Immature natural killer cell (primary cell): ENCODE results near the gene DUSP7. TPM values are rescaled to one million over a fixed set of nuclear protein-coding genes. Genes with fewer than 3 reads are reported as not detected.

Experiments used
- DNase-seq, 3 donors: peaks; one replicate each; pipeline ENCODE4 v3.0.0; 2022; ENCODE audit warnings: mixed read lengths in 1 of 3
- H3K27ac Mint-ChIP-seq, 6 donors: one replicate each; pipeline ENCODE4 v1.8.0; 2020; ENCODE audit warnings: mixed read lengths in 6 of 6, mild to moderate bottlenecking in 5 of 6, inconsistent platforms in 4 of 6, moderate library complexity in 3 of 6
- H3K27me3 Mint-ChIP-seq, 3 donors: one replicate each; pipeline ENCODE4 v1.8.0; 2020 to 2021; ENCODE audit warnings: low read depth in 3 of 3, mild to moderate bottlenecking in 3 of 3, mixed read lengths in 3 of 3, moderate library complexity in 3 of 3, inconsistent platforms in 1 of 3
- H3K36me3 Mint-ChIP-seq, 3 donors: one replicate each; pipeline ENCODE4 v1.8.0; 2020; ENCODE audit warnings: mixed read lengths in 3 of 3, inconsistent platforms in 2 of 3, mild to moderate bottlenecking in 2 of 3
- H3K4me1 Mint-ChIP-seq, 2 donors: one replicate each; pipeline ENCODE4 v1.8.0; 2020; ENCODE audit warnings: inconsistent platforms in 2 of 2, mild to moderate bottlenecking in 2 of 2, mixed read lengths in 2 of 2, moderate library complexity in 1 of 2
- H3K4me3 Mint-ChIP-seq, 5 donors: one replicate each; pipeline ENCODE4 v1.8.0; 2020; ENCODE audit warnings: mild to moderate bottlenecking in 5 of 5, mixed read lengths in 5 of 5, inconsistent platforms in 3 of 5, moderate library complexity in 3 of 5
- H3K9me3 Mint-ChIP-seq, 6 donors: one replicate each; pipeline ENCODE4 v1.8.0; 2020; ENCODE audit warnings: mild to moderate bottlenecking in 6 of 6, mixed read lengths in 6 of 6, inconsistent platforms in 4 of 6, moderate library complexity in 3 of 6
- polyA plus RNA-seq, 3 donors: library from polyadenylated mRNA; unstranded; fragments of 300-500 nt; fragmentation: Illumina TruSeq; gene quantifications; one replicate each; pipeline ENCODE4 v1.2.3, GENCODE V29; 2021

The DUSP7 gene
- polyA plus RNA-seq, 3 donors from 2014 or later = 1.2 to 4.3 (median 1.6) TPM

- H3K4me1 Mint-ChIP-seq = peaks cover 16 to 20% of the 10 kb centered on the region in 2 donors
- H3K27me3 Mint-ChIP-seq = peaks cover 0 to 4% (median 2%) of the 10 kb centered on the region in 3 donors
- H3K9me3 Mint-ChIP-seq = no peaks in the 10 kb centered on the region
- H3K27ac Mint-ChIP-seq = no peak overlapping the region
- H3K4me3 Mint-ChIP-seq = no peak overlapping the region
- no peak for DNase-seq
- no peaks in the 10 kb centered on the region for H3K36me3 Mint-ChIP-seq
Measured at GRCh38 chr3:52068055-52068571, 11.7 kb upstream of the DUSP7 start.

GRCh38 chr3:52067526-52067925 lies 11.2 kb upstream of the DUSP7 start:
- no peak overlapping the region for H3K4me3 Mint-ChIP-seq
- no peaks in the 10 kb centered on the region for H3K9me3 Mint-ChIP-seq
- H3K36me3 Mint-ChIP-seq = no peaks in the 10 kb centered on the region
- H3K27ac Mint-ChIP-seq = no peak overlapping the region
- no peak for DNase-seq
- peaks cover 0 to 4% (median 2%) of the 10 kb centered on the region in 3 donors for H3K27me3 Mint-ChIP-seq
- peaks cover 16 to 20% of the 10 kb centered on the region in 2 donors for H3K4me1 Mint-ChIP-seq

- no peak overlapping the region for H3K4me3 Mint-ChIP-seq
- H3K4me1 Mint-ChIP-seq = peaks cover 12 to 15% of the 10 kb centered on the region in 2 donors
- no peak for DNase-seq
- H3K27ac Mint-ChIP-seq = no peak overlapping the region
- H3K36me3 Mint-ChIP-seq = no peaks in the 10 kb centered on the region
- peaks cover 0 to 4% (median 2%) of the 10 kb centered on the region in 3 donors for H3K27me3 Mint-ChIP-seq
- no peaks in the 10 kb centered on the region for H3K9me3 Mint-ChIP-seq
Measured at GRCh38 chr3:52067046-52067445, 10.7 kb upstream of the DUSP7 start.

- Mint-ChIP-seq H3K4me1 (no peaks in the 10 kb centered on the region), H3K27ac (no peak overlapping the region), H3K27me3 (peaks cover 0 to 5% (median 5%) of the 10 kb centered on the region in 3 donors), H3K9me3 (no peaks in the 10 kb centered on the region), H3K4me3 (no peak overlapping the region), H3K36me3 (no peaks in the 10 kb centered on the region)
- DNase-seq = no peak
Measured at GRCh38 chr3:52065264-52065756, 8.9 kb upstream of the DUSP7 start.

GRCh38 chr3:52064561-52064960 lies 8.2 kb upstream of the DUSP7 start:
- H3K9me3 Mint-ChIP-seq = no peaks in the 10 kb centered on the region
- no peak overlapping the region for H3K27ac Mint-ChIP-seq
- no peaks in the 10 kb centered on the region for H3K36me3 Mint-ChIP-seq
- H3K4me3 Mint-ChIP-seq = no peak overlapping the region
- DNase-seq = no peak
- H3K27me3 Mint-ChIP-seq = peaks cover 0 to 7% (median 4%) of the 10 kb centered on the region in 3 donors
- H3K4me1 Mint-ChIP-seq = no peaks in the 10 kb centered on the region

- no peak overlapping the region for H3K27ac Mint-ChIP-seq
- peaks cover 0 to 7% (median 4%) of the 10 kb centered on the region in 3 donors for H3K27me3 Mint-ChIP-seq
- DNase-seq = no peak
- H3K4me3 Mint-ChIP-seq = no peak overlapping the region
- no peaks in the 10 kb centered on the region for H3K4me1 Mint-ChIP-seq
- no peaks in the 10 kb centered on the region for H3K9me3 Mint-ChIP-seq
- no peaks in the 10 kb centered on the region for H3K36me3 Mint-ChIP-seq
Measured at GRCh38 chr3:52063026-52063723, 6.8 kb upstream of the DUSP7 start.

GRCh38 chr3:52062505-52062904 lies 6.1 kb upstream of the DUSP7 start:
- Mint-ChIP-seq H3K27ac (no peak overlapping the region), H3K27me3 (peaks cover 0 to 7% (median 4%) of the 10 kb centered on the region in 3 donors), H3K4me3 (no peak overlapping the region), H3K9me3 (no peaks in the 10 kb centered on the region), H3K36me3 (no peaks in the 10 kb centered on the region), H3K4me1 (peaks cover 0 to 3% of the 10 kb centered on the region in 2 donors)
- no peak for DNase-seq

- no peak overlapping the region for H3K27ac Mint-ChIP-seq
- H3K4me1 Mint-ChIP-seq = peaks cover 5 to 11% of the 10 kb centered on the region in 2 donors
- H3K27me3 Mint-ChIP-seq = peaks cover 0 to 11% (median 11%) of the 10 kb centered on the region in 3 donors
- H3K36me3 Mint-ChIP-seq = no peaks in the 10 kb centered on the region
- DNase-seq = no peak
- H3K9me3 Mint-ChIP-seq = no peaks in the 10 kb centered on the region
- no peak overlapping the region for H3K4me3 Mint-ChIP-seq
Measured at GRCh38 chr3:52061121-52061910, 4.9 kb upstream of the DUSP7 start.

GRCh38 chr3:52059781-52060180 lies 3.4 kb upstream of the DUSP7 start:
- DNase-seq = no peak
- H3K9me3 Mint-ChIP-seq = no peaks in the 10 kb centered on the region
- H3K36me3 Mint-ChIP-seq = no peaks in the 10 kb centered on the region
- peaks cover 0 to 14% (median 11%) of the 10 kb centered on the region in 3 donors for H3K27me3 Mint-ChIP-seq
- H3K27ac Mint-ChIP-seq = peak overlapping the region in 1 of 6 donors; percentile 66
- H3K4me1 Mint-ChIP-seq = peaks cover 6 to 13% of the 10 kb centered on the region in 2 donors
- no peak overlapping the region for H3K4me3 Mint-ChIP-seq

GRCh38 chr3:52057812-52058495 lies 1.6 kb upstream of the DUSP7 start:
- H3K27ac Mint-ChIP-seq = peak overlapping the region; percentile 66 to 95 (median 68)
- peaks cover 0 to 4% (median 0%) of the 10 kb centered on the region in 3 donors for H3K36me3 Mint-ChIP-seq
- DNase-seq = no peak
- H3K27me3 Mint-ChIP-seq = peaks cover 0 to 14% (median 13%) of the 10 kb centered on the region in 3 donors
- peaks cover 24 to 31% of the 10 kb centered on the region in 2 donors for H3K4me1 Mint-ChIP-seq
- no peaks in the 10 kb centered on the region for H3K9me3 Mint-ChIP-seq
- H3K4me3 Mint-ChIP-seq = peak overlapping the region; percentile 91 to 95 (median 93)

GRCh38 chr3:52056968-52057811 lies 819 bp upstream of the DUSP7 start:
- peak overlapping the region; percentile 91 to 97 (median 94) for H3K27ac Mint-ChIP-seq
- DNase-seq = peak; percentile 98 to 99 (median 98)
- H3K36me3 Mint-ChIP-seq = peaks cover 0 to 4% (median 0%) of the 10 kb centered on the region in 3 donors
- H3K27me3 Mint-ChIP-seq = peaks cover 0 to 16% (median 16%) of the 10 kb centered on the region in 3 donors
- H3K4me1 Mint-ChIP-seq = peaks cover 32 to 39% of the 10 kb centered on the region in 2 donors
- peak overlapping the region; percentile 91 to 95 (median 93) for H3K4me3 Mint-ChIP-seq
- no peaks in the 10 kb centered on the region for H3K9me3 Mint-ChIP-seq

GRCh38 chr3:52055537-52056351 lies 627 bp downstream of the DUSP7 start:
- peaks cover 0 to 14% (median 14%) of the 10 kb centered on the region in 3 donors for H3K27me3 Mint-ChIP-seq
- H3K4me1 Mint-ChIP-seq = peaks cover 46 to 53% of the 10 kb centered on the region in 2 donors
- H3K4me3 Mint-ChIP-seq = peak overlapping the region; percentile 78 to 91 (median 90)
- peak overlapping the region; percentile 66 to 89 (median 80) for H3K27ac Mint-ChIP-seq
- DNase-seq = peak; percentile 44 to 51 (median 49)
- H3K36me3 Mint-ChIP-seq = peaks cover 0 to 4% (median 0%) of the 10 kb centered on the region in 3 donors
- H3K9me3 Mint-ChIP-seq = no peaks in the 10 kb centered on the region
